Neural cell (in vitro differentiated cells): Measurements from ENCODE around the gene C10orf143.

Experiments
- CTCF ChIP-seq: fragments of 450-650 bp; IDR thresholded peaks from 2 replicates; pipeline ENCODE4 v1.5.1; 2014; ENCODE audit warnings: antibody characterized with exemption, mild to moderate bottlenecking, moderate library complexity; ENCODE audit not compliant: poor library complexity, severe bottlenecking
- POLR2AphosphoS5 ChIP-seq: IDR thresholded peaks from 2 replicates; pipeline ENCODE4 v1.6.1; 2012

- TF ChIP-seq CTCF (no peak), POLR2AphosphoS5 (no peak)
Measured at GRCh38 chr10:130048081-130048480, 62.5 kb downstream of the C10orf143 start.
